HG03521 (cell line): ENCODE measurements around the gene CRELD2.

Experiments used
- ATAC-seq: cut with Tn5 transposase; IDR thresholded peaks from one replicate; pipeline ENCODE4 v1.9.1; 2021; ENCODE audit warnings: mild to moderate bottlenecking, moderate library complexity; ENCODE audit not compliant: unreplicated experiment

CRELD2 gene, protein sequence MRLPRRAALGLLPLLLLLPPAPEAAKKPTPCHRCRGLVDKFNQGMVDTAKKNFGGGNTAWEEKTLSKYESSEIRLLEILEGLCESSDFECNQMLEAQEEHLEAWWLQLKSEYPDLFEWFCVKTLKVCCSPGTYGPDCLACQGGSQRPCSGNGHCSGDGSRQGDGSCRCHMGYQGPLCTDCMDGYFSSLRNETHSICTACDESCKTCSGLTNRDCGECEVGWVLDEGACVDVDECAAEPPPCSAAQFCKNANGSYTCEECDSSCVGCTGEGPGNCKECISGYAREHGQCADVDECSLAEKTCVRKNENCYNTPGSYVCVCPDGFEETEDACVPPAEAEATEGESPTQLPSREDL

DNA sequence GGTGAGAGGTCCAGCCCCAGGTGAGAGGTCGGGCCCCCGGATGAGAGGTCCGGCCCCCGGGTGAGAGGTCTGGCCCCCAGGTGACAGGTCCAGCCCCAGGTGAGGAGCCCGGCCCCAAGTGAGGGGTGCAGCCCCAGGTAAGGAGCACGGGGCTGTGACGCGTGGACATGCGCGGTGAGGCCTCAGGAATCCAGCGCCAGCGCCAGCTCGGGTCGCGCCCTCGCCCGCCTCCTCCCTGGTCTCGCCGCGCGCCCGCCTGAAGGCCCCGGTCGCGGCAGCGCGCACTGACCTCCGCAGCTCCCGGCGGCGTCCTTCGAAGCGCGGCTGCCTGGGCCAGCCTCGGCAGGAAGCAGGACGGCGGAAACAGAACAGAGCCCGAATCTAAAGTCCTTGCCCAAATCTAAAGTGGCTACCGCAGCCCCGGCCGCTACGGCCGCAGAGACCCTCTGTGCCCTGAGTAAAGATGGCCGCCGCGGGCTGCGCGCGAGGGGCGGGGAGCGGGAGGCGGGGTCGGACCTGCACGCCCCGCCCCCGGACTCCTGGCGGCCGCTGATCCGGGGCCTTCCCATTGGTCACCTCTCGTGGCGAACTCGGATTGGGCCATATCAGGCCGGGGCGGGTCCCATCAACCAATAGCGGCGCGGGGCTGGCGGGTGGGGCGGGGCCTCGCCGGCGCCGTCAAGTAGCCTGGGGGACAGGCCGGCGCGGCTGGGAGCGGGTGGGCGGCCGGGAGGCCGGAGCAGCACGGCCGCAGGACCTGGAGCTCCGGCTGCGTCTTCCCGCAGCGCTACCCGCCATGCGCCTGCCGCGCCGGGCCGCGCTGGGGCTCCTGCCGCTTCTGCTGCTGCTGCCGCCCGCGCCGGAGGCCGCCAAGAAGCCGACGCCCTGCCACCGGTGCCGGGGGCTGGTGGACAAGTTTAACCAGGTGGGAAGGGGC is at the start of gene CRELD2, which contains the start of gene ALG12:
TSS of gene CRELD2 (plus strand) at position 661 of the 937 bp plus-strand sequence. CDS start at position 797, 136 bp downstream.
TSS of gene ALG12 (minus strand) at position 465 of the 937 bp plus-strand sequence. CDS start 4,673 bp downstream, outside the sequence.
- ATAC-seq = peak; percentile 87

DNA sequence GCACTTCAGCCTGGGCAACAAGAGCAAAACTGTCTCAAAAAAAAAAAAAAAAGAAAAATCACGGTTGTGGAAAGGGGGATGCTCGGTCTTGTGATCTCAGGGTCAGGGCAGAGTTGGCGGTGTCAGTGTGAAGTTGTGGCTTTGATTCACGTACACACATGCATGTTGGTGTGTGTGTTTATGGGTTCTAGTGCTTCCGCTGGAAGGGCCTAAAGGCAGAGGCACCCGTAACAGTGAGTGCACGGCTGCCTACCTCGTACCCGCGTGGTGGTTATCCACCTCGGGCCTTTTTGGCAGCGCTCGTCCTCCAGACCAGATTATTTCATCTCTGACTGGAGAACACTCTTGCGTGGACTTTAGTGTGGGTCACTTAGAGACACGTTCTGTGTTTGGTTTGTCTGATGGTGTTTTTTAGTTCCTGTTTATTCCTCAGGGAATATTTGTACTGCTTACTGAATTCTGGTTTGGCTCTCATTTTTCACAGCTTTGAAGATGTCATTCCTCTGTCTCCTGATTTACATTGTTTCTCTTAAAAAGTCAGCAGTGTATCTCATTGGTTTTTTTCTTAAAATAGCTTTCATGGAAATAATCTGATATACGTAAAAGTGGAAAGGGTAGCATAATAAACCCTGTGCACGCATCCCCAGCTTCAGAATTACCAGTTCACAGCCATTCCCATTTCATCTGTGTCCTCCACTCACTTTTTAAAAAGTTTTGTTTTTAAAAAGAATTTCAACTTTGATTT is 49.2 kb upstream of the CRELD2 start:
- ATAC-seq = no peak

DNA sequence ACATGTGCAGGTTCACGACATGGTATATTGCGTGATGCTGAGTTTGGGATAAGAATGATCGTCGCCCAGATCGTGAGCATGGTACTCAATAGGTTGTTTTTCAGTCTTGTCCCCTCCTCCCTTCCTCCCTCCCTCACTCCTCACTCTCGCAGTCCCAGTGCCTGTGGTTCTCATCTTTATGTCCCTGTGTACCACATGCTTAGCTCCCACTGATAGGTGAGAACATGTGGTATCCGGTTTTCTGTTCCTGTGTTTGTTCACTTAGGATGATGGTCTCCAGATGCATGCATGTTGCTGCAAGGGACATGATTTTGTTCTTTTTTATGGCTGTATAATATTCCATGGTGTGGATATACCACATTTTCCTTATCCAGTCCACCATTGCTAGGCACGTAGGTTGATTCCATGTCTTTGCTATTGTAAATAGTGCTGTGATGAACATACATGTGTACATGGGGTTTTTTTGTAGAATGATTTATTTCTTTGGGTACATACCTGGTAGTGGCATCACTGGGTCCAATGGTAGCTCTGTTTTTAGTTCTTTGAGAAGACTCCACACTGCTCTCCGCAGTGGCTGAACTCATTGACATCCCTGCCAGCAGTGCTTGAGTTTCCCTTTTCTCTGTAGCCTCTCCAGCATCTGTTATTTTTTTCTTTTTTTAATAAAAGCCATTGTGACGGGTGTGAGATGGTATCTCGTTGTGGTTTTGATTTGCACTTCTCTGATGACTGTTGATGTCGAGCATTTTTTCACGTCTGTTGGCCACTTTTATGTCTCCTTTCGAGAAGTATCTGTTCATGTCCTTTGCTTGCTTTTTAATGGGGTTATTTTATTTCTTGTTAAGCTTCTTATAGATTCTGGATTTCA is 48.4 kb upstream of the CRELD2 start:
- no peak for ATAC-seq

DNA sequence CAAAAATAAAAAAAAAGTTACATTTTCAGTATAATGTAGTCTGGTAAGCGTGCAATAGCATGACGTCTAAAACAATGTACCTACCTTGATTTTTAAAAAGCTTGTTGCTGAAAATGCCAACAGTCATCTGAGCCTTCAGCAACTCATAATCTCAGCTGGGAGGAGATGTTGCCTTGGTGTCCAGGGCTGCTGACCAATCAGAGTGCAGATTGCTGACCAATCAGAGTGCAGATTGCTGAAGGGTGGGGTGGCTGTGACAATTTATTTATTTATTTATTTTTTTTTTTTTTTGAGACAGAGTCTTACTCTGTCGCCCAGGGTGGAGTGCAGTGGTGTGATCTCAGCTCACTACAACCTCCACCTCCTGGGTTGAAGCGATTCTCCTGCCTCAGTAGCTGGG is 47.0 kb upstream of the CRELD2 start:
- no peak for ATAC-seq

DNA sequence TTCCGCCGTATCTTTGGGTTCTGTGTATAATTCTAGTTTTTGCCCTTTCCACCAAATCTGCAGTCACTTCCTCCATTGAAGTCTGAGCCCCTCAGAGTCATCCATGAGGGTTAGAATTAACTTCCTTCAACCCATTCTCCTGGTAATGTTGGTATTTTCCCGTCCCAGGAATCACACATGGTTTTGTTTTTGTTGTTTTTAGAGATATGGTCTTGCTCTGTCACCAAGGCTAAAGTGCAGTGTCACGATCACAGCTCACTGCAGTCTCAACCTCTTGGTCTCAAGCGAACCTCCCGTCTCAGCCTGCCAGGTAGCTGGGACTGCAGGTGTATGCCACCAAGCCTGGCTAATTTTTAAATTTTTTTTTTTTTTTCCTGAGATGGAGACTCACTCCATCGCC is 46.1 kb upstream of the CRELD2 start:
- no peak for ATAC-seq

DNA sequence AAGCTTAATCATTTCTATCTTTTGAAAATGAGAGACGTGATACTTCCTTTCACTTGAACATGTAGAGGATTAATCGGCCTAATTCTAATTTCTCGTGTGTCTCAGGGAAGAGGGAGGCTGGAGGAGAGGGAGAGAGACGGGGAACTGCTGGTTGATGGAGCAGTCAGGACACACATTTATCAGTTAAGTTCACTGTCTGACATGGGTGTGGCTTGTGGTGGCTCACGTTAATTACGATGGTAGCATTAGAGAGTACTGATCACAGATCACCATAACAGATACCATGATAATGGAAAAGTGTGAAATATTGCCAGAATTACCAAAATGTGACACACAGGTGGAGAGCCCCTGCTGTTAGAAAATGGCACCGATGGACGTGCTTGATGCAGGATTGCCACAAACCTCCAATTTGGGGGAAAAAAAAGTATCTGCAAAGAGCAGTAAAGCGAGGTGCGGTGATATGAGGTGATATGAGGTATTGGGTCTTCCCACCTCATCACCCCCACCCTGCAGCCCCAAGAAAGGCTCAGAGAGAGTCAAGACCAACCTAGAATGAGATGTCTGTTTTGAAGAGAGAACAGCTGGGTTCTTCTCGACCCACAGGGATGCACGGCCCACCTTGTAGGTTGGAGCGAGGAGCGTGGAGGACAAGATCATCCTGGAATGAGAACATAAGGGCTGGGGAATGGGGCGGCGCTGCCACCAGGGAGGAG is 45.0 kb upstream of the CRELD2 start:
- no peak for ATAC-seq

DNA sequence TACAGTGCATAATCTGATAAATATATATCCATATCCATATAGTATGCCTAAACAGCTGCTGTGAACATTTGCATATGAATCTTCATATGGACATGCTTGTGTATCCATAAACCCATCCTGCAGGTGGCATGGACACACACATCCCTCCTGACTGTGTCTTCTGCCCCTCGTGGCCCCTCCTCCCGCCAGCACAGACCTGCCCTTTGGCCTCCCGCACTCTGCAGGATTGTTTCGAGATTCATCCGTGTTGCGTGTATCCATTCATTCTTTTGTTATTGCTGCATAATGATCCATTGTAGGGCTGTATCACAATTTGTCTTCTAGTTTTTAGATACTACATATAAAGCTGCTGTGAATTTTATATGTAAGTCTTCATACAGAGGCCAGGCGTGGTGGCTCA is 40.8 kb upstream of the CRELD2 start:
- ATAC-seq = no peak

DNA sequence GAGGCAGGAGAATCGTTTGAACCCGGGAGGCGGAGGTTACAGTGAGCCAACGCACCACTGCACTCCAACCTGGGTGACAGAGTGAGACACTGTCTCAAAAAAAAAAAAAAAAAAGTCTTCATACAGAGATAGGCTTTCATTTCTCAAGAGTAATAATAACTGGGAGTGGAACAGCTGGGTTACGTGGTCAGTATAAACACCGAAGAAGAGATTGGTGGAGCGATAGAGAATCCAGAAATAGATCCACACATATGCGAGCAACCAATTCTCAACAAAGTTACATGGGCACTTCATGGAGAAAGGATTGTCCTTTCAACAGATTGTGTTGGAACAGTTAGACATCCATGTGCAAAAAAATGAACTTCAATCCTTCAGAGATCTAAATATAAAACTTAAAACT is 40.2 kb upstream of the CRELD2 start:
- ATAC-seq = no peak

DNA sequence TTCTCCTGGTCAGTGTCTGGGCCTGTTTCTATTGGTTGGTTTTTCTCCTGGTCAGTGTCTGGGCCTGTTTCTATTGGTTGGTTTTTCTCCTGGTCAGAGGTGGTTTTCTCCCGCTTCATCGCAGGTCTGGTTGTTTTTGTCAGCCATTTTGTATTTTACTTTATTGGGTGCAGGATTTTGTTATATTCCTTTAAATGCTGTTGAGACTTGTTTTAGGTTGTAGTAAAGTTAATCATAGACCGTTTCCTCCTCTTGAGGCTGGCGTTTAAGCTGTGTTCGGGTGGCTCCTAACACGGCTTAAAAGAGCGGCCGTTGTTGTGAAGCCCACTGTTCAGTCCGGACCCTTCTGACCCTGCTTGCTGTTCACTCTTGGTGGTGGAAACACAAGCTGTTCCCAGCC is 38.6 kb upstream of the CRELD2 start:
- no peak for ATAC-seq

DNA sequence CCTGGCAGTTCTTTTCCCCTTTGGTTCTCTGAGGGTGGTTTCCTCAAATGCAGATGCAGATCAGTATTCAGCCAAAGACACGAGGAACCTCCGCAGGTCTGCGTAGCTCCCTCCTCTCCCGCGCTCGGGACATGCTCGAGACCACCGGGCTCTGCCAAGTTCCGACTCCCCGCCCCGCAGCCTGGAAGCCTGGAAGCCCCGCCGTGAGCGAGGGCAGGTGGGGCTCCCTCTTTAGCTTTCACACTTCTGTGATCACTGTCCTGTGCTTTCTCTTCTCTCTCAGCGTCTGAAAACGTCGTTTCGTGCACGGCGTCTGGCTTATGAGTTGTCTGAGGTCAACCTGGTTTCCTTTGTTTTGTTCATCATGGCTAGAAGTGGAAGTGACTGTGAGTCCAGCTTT is 38.2 kb upstream of the CRELD2 start:
- ATAC-seq = no peak

DNA sequence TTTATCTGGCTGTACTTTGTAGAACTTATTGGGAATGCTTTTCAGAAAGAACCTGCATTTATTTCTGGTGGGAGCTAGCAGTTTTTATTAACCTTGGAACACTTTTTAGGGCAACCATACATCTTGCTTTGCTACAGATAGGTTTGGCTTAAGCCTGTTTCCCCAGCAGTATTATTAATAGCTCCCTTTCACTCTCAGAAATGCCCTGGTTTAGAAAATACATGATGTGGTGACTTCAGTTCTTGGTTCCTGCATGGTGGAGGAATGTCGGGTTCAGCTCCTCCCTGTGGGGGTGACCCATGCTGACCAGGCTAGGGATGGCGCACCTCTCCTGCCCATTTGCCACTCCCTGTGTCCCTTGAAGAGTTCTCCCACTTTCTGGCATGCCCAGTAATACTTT is 36.6 kb upstream of the CRELD2 start:
- ATAC-seq = no peak

DNA sequence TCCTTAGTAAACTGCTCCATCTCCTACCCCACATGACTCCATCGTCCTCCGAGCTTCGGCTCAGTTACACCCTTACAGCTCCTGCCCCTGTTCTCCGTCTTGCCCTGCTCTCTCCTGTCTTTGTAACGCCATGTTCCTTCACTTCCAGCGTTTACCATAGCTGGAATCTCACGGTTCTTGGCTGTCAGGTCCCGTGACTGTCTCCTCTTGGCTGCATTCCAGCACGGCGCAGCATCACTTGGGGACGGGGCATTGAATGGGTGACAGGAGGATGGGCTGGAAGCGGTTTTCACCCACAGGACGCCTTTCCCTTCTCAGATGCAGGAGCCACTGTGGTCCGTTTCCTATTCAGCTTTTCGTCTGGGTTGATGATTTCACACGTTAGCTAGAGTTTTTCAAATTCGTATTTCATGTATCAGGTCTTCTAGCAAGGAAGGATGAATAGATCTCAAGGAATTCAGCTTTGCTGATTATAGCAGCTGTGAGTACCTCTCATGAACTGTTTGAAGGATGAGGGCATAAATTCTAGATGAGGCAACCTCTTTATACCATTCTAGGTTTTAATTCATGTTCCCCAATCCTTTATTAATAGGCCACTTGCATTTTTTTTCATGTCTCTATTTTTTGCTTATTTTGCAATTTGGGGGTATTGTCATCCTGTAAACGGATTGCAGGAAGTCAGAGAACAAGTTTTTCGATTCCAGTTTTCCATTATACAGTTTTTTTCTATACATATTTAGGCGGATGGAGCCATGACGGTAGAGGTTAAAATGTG is 35.7 kb upstream of the CRELD2 start:
- ATAC-seq = no peak

DNA sequence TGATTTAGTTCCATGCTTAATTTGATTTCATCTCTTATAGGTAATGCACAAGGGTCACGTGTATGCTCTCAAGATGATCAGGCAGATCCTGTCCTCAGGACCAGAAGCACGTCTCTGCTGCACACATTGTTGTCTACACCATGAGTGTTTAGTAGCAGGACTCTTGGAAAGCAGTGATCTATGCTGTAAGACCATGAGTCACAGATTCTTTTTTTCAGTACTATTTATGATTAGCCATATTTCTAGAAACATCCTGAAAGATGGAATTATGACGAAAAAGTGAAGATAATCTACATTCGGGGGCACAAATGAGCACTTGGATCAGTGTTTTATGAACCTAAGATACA is 35.2 kb upstream of the CRELD2 start:
- ATAC-seq = no peak

DNA sequence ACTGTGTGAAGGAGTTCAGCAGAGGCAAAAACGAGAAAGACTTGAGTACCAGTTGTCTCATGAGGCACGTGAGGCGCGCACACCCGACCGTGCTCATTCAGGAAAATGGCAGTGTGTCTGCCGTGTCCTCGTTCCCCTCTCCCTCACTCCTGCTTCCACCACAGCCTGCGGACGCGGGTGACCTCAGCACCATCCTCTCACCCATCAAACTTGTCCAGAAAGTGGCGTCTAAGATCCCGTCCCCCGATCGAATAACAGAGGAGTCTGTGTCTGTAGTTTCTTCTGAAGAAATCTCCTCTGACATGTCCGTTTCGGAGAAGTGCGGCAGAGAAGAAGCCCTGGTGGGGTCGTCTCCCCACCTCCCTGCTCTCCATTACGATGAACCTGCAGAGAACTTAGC is 34.4 kb upstream of the CRELD2 start:
- ATAC-seq = no peak

DNA sequence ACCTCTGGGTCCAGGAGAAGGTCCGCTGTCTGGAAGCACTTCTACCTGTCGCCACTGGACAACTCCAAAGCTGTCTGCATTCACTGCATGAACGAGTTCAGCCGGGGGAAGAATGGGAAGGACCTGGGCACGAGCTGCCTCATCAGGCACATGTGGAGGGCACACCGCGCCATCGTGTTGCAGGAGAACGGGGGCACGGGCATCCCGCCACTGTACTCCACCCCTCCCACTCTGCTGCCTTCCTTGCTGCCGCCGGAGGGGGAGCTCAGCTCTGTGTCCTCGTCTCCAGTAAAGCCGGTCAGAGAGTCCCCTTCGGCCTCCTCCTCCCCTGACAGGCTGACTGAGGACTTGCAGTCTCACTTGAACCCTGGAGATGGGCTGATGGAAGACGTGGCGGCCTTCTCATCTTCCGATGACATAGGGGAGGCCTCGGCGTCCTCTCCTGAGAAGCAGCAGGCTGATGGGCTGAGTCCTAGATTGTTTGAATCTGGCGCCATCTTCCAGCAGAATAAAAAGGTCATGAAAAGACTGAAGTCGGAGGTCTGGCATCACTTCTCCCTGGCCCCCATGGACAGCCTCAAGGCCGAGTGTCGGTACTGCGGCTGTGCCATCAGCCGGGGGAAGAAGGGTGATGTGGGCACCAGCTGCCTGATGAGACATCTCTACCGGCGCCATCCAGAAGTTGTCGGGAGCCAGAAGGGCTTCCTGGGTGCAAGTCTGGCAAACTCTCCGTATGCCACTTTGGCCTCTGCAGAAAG is 33.8 kb upstream of the CRELD2 start:
- ATAC-seq = no peak

DNA sequence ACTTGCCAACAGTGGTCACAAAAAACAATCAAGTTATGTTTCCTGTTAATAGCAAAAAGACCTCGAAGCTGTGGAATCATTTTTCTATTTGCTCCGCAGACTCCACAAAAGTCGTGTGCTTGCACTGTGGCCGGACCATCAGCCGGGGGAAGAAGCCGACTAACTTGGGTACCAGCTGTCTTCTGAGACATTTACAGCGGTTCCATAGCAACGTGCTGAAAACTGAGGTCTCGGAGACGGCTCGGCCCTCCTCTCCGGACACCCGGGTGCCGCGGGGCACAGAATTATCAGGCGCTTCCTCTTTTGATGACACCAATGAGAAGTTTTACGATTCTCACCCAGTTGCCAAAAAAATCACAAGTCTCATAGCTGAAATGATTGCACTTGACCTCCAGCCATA is 33.2 kb upstream of the CRELD2 start:
- no peak for ATAC-seq

DNA sequence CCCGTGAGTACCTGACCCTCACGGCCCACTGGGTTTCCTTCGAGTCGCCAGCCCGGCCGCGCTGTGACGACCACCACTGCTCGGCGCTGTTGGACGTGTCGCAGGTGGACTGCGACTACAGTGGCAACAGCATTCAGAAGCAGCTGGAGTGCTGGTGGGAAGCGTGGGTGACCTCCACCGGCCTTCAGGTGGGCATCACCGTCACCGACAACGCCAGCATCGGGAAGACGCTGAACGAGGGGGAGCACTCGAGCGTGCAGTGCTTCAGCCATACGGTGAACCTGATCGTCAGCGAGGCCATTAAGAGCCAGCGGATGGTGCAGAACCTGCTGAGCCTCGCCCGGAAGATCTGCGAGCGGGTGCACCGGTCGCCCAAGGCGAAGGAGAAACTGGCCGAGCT is 32.6 kb upstream of the CRELD2 start:
- ATAC-seq = no peak

DNA sequence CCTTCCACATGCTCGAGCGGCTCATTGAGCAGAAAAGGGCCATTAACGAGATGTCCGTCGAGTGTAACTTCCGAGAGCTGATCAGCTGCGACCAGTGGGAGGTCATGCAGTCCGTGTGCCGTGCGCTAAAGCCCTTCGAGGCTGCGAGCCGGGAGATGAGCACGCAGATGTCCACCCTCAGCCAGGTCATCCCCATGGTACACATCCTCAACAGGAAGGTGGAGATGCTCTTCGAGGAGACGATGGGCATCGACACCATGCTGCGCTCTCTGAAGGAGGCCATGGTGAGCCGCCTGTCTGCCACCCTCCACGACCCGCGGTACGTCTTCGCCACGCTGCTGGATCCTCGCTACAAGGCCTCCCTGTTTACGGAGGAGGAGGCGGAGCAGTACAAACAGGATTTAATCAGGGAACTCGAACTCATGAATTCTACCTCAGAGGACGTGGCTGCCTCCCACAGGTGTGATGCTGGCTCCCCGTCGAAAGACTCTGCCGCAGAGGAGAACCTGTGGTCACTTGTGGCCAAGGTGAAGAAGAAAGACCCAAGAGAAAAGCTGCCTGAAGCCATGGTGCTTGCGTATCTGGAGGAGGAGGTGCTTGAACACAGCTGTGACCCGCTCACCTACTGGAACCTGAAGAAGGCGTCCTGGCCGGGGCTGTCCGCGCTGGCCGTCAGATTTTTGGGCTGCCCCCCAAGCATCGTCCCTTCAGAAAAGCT is 31.9 kb upstream of the CRELD2 start:
- no peak for ATAC-seq
